Transverse colon (tissue), 4 donors: ENCODE measurements around the gene FOSL2. TPM values are rescaled to one million over a fixed set of nuclear protein-coding genes. Genes with fewer than 3 reads are reported as not detected.

ENCODE experiments used
- DNase-seq: peaks from one replicate; pipeline ENCODE4 v3.0.0-alpha.2; 2019
- H3K27ac ChIP-seq, 4 donors: fragments of 200-600 bp; sonication (generic); 2 replicates each; pipeline ENCODE4 v1.5.1; 2016 to 2018; ENCODE audit warnings: inconsistent platforms in 4 of 4
- H3K27me3 ChIP-seq: fragments of 200-600 bp; sonication (generic); 2 replicates; pipeline ENCODE4 v1.5.1; 2017; ENCODE audit warnings: inconsistent platforms
- H3K36me3 ChIP-seq, 4 donors: fragments of 200-600 bp; sonication (generic); 2 replicates each; pipeline ENCODE4 v1.5.1; 2017 to 2019; ENCODE audit warnings: inconsistent platforms in 4 of 4
- H3K4me1 ChIP-seq, 4 donors: fragments of 200-600 bp; sonication (generic); 2 replicates each; pipeline ENCODE4 v1.5.1; 2017 to 2020; ENCODE audit warnings: inconsistent platforms in 4 of 4
- H3K4me3 ChIP-seq, 4 donors: fragments of 200-600 bp; sonication (generic); 1 replicate in 1 of 4; 2 replicates in 3 of 4; pipeline versions ENCODE4 v1.5.1 to v1.6.1; 2017 to 2019; ENCODE audit warnings: inconsistent platforms in 4 of 4
- H3K9me3 ChIP-seq, 2 donors: fragments of 200-600 bp; sonication (generic); 2 replicates each; pipeline ENCODE4 v1.5.1; 2017 to 2019; ENCODE audit warnings: inconsistent platforms in 2 of 2
- EP300 ChIP-seq: sonication (generic); formaldehyde crosslinking; IDR thresholded peaks from one replicate; pipeline ENCODE4 v1.6.1; 2017; ENCODE audit warnings: antibody characterized with exemption, low read depth
- POLR2A ChIP-seq: fragments of 450-650 bp; IDR thresholded peaks from one replicate; pipeline ENCODE4 v1.6.1; 2016; ENCODE audit warnings: antibody characterized with exemption, mild to moderate bottlenecking, moderate library complexity
- POLR2AphosphoS5 ChIP-seq, 3 donors: sonication (generic); formaldehyde crosslinking; IDR thresholded peaks; one replicate each; pipeline ENCODE4 v1.6.1; 2016; ENCODE audit warnings: antibody characterized with exemption in 3 of 3
- WGBS, 2 donors: methylation state at CpG; one replicate each; pipeline ENCODE4 v1.1.5; 2018; ENCODE audit warnings: low coverage in 1 of 2; 5-methylcytosine and 5-hydroxymethylcytosine counted together
- in situ Hi-C, 4 donors: fragments of 200-750 bp; cut with MboI; loops; one replicate each; pipeline versions ENCODE4 v1.15.0 to v1.15.1; 2017; ENCODE audit warnings: low sequenced_read_pairs in 3 of 4, low pct_ligation_motif_present in 1 of 4, low pct_unique_long_range_greater_than_20kb in 1 of 4
- intact Hi-C: fragments of 100-400 bp; cut with DNase I; formaldehyde crosslinking; loops from one replicate; pipeline ENCODE4 v1.15.1; 2023; ENCODE audit warnings: low total_unique reads
- total RNA-seq, 4 donors: library from RNA; depleted of rRNA; stranded (reverse); fragments of >200 nt; gene quantifications; one replicate each; pipeline ENCODE4 v1.1.0, GENCODE V29; 2016
- TF ChIP-seq, protein P1 (sequence below), 5 experiments: fragments of 200-600 bp in 3 of 5; fragments of 450-650 bp in 2 of 5; sonication (generic) in 3 of 5; IDR thresholded peaks; 1 replicate in 2 of 5; 2 replicates in 3 of 5; pipeline ENCODE4 v1.5.1; 2016 to 2017; ENCODE audit warnings: antibody characterized with exemption in 5 of 5, inconsistent platforms in 3 of 5, mild to moderate bottlenecking in 2 of 5, moderate library complexity in 1 of 5

FOSL2 gene
- total RNA-seq, 4 donors from 2014 or later: 135 to 358 (median 233) TPM

DNA sequence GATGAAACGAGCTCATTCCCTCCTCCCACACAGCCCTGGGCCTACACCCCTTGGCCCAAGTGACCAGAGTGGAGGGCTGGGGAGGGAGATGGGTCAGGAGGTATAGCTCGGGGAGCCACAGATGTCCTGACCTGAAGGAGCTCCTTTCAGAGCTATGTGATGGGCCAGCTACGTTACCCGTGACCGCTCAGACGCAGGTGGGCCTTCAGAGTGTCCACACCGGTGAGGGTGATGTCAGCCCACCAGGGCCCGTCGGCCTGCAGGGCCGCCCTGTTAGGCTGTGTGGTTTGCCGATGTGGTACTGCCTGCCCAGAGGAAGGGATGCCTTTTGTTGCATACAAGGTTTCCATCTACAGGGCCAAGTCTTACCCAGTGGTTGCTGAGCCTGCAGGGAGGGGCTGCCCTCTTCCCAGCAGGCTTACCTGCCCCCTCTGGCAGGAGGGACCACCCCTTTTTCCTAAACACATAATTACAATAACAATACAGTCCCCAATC is 41.8 kb upstream of the FOSL2 start:
- H3K9me3 ChIP-seq: no peaks in the 10 kb centered on the region
- DNase-seq: no peak
- intact Hi-C loops (no loop called here), in situ Hi-C loops (no loop called here)
- H3K36me3 ChIP-seq: no peaks in the 10 kb centered on the region
- H3K27me3 ChIP-seq: no peaks in the 10 kb centered on the region
- H3K4me3 ChIP-seq: no peak overlapping the region
- WGBS, 2 donors: 89% methylated on average over 10 of the region's 11 CpGs; no CpG with 5 or more reads in 1 of the 2 donors
- no peak for TF ChIP-seq EP300
- TF ChIP-seq POLR2AphosphoS5 (IDR thresholded peaks at IDR 0.05): no peak
- TF ChIP-seq POLR2A: no peak
- TF ChIP-seq, protein P1, sequence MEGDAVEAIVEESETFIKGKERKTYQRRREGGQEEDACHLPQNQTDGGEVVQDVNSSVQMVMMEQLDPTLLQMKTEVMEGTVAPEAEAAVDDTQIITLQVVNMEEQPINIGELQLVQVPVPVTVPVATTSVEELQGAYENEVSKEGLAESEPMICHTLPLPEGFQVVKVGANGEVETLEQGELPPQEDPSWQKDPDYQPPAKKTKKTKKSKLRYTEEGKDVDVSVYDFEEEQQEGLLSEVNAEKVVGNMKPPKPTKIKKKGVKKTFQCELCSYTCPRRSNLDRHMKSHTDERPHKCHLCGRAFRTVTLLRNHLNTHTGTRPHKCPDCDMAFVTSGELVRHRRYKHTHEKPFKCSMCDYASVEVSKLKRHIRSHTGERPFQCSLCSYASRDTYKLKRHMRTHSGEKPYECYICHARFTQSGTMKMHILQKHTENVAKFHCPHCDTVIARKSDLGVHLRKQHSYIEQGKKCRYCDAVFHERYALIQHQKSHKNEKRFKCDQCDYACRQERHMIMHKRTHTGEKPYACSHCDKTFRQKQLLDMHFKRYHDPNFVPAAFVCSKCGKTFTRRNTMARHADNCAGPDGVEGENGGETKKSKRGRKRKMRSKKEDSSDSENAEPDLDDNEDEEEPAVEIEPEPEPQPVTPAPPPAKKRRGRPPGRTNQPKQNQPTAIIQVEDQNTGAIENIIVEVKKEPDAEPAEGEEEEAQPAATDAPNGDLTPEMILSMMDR (IDR thresholded peaks at IDR 0.05): no peak
- H3K27ac ChIP-seq: no peak overlapping the region
- peaks cover 6 to 16% (median 11%) of the 10 kb centered on the region in 4 donors for H3K4me1 ChIP-seq

DNA sequence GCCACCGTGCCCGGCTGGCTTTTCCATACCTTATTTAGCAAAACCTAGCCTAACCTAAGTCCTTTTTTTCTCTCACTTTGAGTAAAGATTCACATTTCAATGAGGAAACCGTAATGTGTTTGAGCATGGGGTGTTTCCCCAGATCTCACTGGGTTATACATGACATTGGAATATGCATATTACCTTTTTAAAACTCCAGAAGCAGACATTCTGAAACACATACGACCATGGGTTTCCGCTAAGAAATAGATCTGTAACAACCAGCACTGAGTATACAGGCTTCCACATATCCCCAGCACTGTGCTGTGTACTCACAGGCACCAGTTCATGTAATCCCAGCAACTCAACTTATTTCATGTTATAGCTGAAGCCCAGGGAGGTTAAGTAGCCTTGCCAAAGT is 41.0 kb upstream of the FOSL2 start:
- intact Hi-C loops: no loop called here
- in situ Hi-C loops: no loop called here
- no peaks in the 10 kb centered on the region for H3K27me3 ChIP-seq
- H3K27ac ChIP-seq: no peak overlapping the region
- TF ChIP-seq, protein P1 (IDR thresholded peaks at IDR 0.05): no peak
- no peak for TF ChIP-seq EP300
- TF ChIP-seq POLR2A: no peak
- TF ChIP-seq POLR2AphosphoS5 (IDR thresholded peaks at IDR 0.05): no peak
- no peaks in the 10 kb centered on the region for H3K9me3 ChIP-seq
- H3K4me1 ChIP-seq: peaks cover 13 to 24% (median 19%) of the 10 kb centered on the region in 4 donors
- WGBS, 2 donors: 60 to 63% methylated on average over 2 to 5 of the region's 5 CpGs
- no peaks in the 10 kb centered on the region for H3K36me3 ChIP-seq
- DNase-seq: no peak
- no peak overlapping the region for H3K4me3 ChIP-seq

DNA sequence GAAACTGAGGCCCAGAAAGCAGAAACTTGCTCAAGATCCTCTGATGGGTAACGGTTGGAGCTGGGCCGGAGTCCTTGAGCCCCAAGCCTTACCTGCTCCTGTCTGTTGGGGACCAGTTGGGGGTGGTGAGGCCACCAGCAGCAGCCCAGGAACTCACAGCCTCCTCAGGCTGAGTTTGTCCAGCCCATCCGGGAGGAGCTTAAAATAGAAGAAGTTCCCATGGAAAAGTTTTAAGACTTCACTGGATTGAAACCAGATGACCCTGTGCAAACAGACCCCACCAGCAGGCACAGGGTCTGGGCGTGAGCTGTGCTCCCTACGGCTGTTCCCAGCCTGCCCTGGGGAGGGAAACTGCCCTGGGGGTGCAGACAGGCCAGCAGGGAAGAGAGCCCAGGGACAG is 40.6 kb upstream of the FOSL2 start:
- H3K4me1 ChIP-seq: peaks cover 16 to 28% (median 23%) of the 10 kb centered on the region in 4 donors
- peak overlapping the region in 1 of 4 donors; percentile 21 for H3K27ac ChIP-seq
- WGBS, 2 donors: 73% methylated on average over 5 of the region's 5 CpGs; no CpG with 5 or more reads in 1 of the 2 donors
- H3K27me3 ChIP-seq: no peaks in the 10 kb centered on the region
- no peak overlapping the region for H3K4me3 ChIP-seq
- no peak for DNase-seq
- H3K36me3 ChIP-seq: no peaks in the 10 kb centered on the region
- intact Hi-C loops: no loop called here
- in situ Hi-C loops: no loop called here
- H3K9me3 ChIP-seq: no peaks in the 10 kb centered on the region
- TF ChIP-seq, protein P1 (IDR thresholded peaks at IDR 0.05): no peak
- TF ChIP-seq POLR2A (no peak), POLR2AphosphoS5 (IDR thresholded peaks at IDR 0.05) (no peak), EP300 (no peak)

DNA sequence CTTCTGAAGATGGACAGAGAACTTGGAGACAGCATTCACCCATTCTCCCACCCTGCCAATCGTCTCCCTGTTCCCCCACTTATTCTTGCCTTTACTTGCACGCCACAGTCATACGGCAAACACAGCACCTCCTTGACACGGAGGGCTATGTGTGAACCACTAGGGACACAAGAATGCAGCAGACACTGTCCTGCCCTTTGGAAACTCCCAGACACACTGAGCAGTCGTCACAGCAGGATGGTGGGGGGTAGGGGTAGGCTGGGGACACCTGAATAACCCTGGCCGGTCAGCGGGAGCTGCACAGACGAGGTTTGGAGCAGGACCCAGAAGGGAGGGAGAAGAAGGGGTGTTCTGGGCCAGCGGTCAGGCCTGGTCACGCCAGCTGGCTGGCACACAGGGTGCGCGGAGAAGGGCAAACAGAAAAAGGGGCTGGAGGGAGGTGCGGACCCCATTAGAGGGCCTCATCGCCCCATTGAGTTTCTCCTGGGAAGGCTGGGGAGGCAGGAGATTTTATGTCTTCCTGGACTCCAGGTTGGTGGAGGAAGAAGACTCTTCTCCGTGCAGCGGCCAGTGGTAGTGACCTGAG is 40.0 kb upstream of the FOSL2 start:
- Histone ChIP-seq H3K27ac (peak overlapping the region in 1 of 4 donors; percentile 21), H3K4me1 (peaks cover 16 to 29% (median 23%) of the 10 kb centered on the region in 4 donors), H3K9me3 (no peaks in the 10 kb centered on the region), H3K4me3 (no peak overlapping the region), H3K36me3 (no peaks in the 10 kb centered on the region), H3K27me3 (no peaks in the 10 kb centered on the region)
- no peak for DNase-seq
- in situ Hi-C loops (no loop called here), intact Hi-C loops (no loop called here)
- TF ChIP-seq EP300 (no peak), POLR2A (no peak), POLR2AphosphoS5 (IDR thresholded peaks at IDR 0.05) (no peak)
- TF ChIP-seq, protein P1 (IDR thresholded peaks at IDR 0.05): no peak
- WGBS, 2 donors: 80% methylated on average over 16 of the region's 16 CpGs; no CpG with 5 or more reads in 1 of the 2 donors
